ENCODE data around the gene ARIH1.

ARIH1 gene

DNA sequence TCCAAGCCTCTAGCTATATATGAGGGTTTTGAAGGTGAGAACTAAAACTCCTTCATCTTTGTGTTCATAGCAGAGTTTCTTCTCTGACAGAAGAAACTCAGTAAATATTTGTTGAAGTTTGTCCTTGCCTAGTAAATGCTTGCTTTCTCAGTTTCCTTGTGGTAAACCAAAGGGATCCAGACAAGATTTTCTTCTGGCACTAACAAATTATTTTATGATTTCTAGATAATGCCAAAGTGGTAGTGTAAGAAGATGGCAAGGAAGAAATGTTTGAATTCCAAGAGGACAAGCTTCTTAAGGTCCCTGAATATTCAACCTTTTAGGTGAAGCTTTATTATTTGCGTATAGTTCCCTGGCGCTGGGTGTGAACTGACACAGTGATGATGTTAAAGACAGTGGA is 14.4 kb downstream of the ARIH1 start:
- Histone ChIP-seq H3K9me3 (ENCODE audit: control insufficient read depth in 1 of 2, low read length in 2 of 2) (no peaks in the 10 kb centered on the region), H3K36me3 (ENCODE audit: control insufficient read depth in 1 of 2, insufficient read depth in 2 of 2, low read length in 2 of 2) (no peaks in the 10 kb centered on the region), H3K27ac (ENCODE audit: low read length) (no peak overlapping the region), H3K4me1 (ENCODE audit: control insufficient read depth in 1 of 2, insufficient read depth in 2 of 2, low read length in 2 of 2) (peaks cover 16 to 57% of the 10 kb centered on the region in 2 donors), H3K27me3 (ENCODE audit: low read depth, low read length) (no peaks in the 10 kb centered on the region), H3K4me3 (ENCODE audit: low read depth in 1 of 2, low read length in 2 of 2) (no peak overlapping the region)

DNA sequence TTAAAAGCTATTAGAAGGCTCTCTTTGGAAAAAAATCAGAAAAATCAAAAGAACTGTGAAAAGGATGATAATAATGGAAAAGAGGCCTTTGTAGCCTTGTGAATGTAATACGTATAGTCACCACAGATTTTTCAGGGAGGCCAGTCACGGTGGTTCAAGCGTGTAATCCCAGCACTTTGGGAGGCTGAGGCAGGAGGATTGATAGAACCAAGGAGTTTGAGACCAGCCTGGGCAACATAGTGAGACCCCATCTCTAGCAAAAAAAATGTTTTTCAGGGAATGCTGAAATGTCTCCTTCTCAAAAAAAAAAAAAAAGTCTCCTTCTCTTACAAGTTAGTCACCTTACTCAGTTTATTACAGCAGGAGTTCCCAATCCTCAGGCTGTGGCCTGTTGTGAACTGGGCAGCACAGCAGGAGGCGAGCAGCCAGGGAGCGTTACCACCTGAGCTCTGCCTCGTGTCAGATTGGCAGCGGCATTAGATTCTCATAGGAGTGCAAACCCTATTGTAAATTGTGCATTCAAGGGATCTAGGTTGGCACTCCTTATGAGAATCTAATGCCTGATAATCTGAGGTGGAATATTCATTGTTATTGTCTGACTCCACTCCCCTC is 15.9 kb downstream of the ARIH1 start:
- Histone ChIP-seq H3K27ac (ENCODE audit: low read length) (no peak overlapping the region), H3K4me1 (ENCODE audit: control insufficient read depth in 1 of 2, insufficient read depth in 2 of 2, low read length in 2 of 2) (peaks cover 16 to 70% of the 10 kb centered on the region in 2 donors), H3K27me3 (ENCODE audit: low read depth, low read length) (no peaks in the 10 kb centered on the region), H3K4me3 (ENCODE audit: low read depth in 1 of 2, low read length in 2 of 2) (no peak overlapping the region), H3K9me3 (ENCODE audit: control insufficient read depth in 1 of 2, low read length in 2 of 2) (no peaks in the 10 kb centered on the region), H3K36me3 (ENCODE audit: control insufficient read depth in 1 of 2, insufficient read depth in 2 of 2, low read length in 2 of 2) (no peaks in the 10 kb centered on the region)

DNA sequence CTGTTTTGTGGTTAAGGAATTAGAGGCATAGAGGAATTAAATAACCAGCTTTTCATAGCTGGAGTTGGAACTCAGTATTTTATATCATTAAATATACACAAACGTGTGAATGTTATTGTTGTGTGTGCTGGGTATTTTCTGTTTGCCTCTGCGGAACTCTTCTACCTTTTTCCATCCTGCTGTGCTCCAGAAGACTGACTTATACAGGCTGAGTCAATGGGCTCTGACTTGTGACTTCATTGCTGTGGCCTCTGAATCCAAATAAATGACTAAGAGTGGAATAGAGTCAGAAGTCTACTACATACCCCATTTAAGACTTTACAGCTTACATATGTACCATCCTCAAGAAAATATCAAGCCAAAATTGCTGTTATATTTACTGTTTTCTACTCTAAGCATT is 17.6 kb downstream of the ARIH1 start:
- no peaks in the 10 kb centered on the region for H3K27me3 ChIP-seq (ENCODE audit: low read depth, low read length)
- H3K4me1 ChIP-seq (ENCODE audit: control insufficient read depth in 1 of 2, insufficient read depth in 2 of 2, low read length in 2 of 2), result peaks cover 16 to 78% of the 10 kb centered on the region in 2 donors
- H3K27ac ChIP-seq (ENCODE audit: low read length), result no peak overlapping the region
- H3K4me3 ChIP-seq (ENCODE audit: low read depth in 1 of 2, low read length in 2 of 2), result no peak overlapping the region
- H3K36me3 ChIP-seq (ENCODE audit: control insufficient read depth in 1 of 2, insufficient read depth in 2 of 2, low read length in 2 of 2), result no peaks in the 10 kb centered on the region
- no peaks in the 10 kb centered on the region for H3K9me3 ChIP-seq (ENCODE audit: control insufficient read depth in 1 of 2, low read length in 2 of 2)

DNA sequence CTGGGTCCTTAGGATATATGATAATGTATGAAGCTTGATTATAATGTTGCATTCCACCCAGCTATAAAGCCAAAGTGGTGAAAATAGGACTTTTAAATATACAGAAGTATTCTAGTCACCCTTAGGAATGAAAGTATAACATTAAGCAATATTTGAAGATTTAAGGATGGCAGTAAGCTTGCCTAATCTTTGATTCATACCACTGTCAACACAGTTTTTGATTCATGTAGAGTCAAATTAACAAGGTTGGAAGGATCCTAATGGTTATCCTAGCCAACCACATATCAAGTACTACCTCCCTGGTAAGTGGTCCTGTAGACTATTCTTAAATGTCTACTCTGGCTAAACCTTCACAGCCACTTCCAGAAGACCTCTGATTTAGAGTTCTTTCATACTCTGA is 18.6 kb downstream of the ARIH1 start:
- no peaks in the 10 kb centered on the region for H3K9me3 ChIP-seq (ENCODE audit: control insufficient read depth in 1 of 2, low read length in 2 of 2)
- H3K4me3 ChIP-seq (ENCODE audit: low read depth in 1 of 2, low read length in 2 of 2), result no peak overlapping the region
- H3K27me3 ChIP-seq (ENCODE audit: low read depth, low read length), result no peaks in the 10 kb centered on the region
- no peak overlapping the region for H3K27ac ChIP-seq (ENCODE audit: low read length)
- H3K4me1 ChIP-seq (ENCODE audit: control insufficient read depth in 1 of 2, insufficient read depth in 2 of 2, low read length in 2 of 2), result peaks cover 11 to 72% of the 10 kb centered on the region in 2 donors
- H3K36me3 ChIP-seq (ENCODE audit: control insufficient read depth in 1 of 2, insufficient read depth in 2 of 2, low read length in 2 of 2), result no peaks in the 10 kb centered on the region

DNA sequence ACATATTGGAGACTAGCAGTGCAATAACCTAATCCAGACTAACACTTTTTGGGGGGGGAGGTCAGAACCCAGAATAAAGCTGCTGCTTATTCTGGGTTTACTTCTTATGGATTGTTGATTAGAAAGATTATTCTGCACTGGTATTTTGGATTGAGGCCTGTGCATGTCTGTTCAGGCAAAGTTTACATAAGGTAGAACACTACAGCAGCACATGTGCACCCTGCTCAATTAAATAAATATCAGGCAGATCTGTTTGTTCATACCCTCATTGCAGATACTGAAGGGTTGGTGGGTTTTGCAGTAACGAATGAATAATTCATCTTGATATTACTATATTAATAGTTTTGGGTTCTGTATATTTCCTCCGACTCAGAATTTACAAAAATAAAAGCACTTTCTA is 19.1 kb downstream of the ARIH1 start:
- Histone ChIP-seq H3K27me3 (ENCODE audit: low read depth, low read length) (no peaks in the 10 kb centered on the region), H3K36me3 (ENCODE audit: control insufficient read depth in 1 of 2, insufficient read depth in 2 of 2, low read length in 2 of 2) (no peaks in the 10 kb centered on the region), H3K27ac (ENCODE audit: low read length) (no peak overlapping the region), H3K4me1 (ENCODE audit: control insufficient read depth in 1 of 2, insufficient read depth in 2 of 2, low read length in 2 of 2) (peaks cover 11 to 70% of the 10 kb centered on the region in 2 donors), H3K4me3 (ENCODE audit: low read depth in 1 of 2, low read length in 2 of 2) (no peak overlapping the region), H3K9me3 (ENCODE audit: control insufficient read depth in 1 of 2, low read length in 2 of 2) (no peaks in the 10 kb centered on the region)

DNA sequence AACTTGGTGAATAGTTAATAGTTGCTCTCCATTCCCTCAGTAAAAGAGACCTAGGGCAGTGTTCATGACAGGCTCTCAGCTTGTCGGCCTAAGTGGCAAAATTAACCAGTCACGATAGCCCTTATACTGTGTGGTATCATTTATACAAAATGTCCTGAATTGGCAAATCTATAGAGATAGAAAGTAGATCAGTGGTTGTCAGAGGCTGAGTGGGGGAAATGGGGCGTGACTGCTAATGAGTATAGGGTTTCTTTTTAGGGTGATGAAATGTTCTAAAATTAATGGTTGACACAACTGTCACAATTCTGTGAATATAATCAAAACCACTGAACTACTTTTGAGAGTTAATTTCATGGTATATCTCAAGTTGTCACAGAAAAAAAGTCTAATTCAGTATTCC is 20.9 kb downstream of the ARIH1 start:
- no peaks in the 10 kb centered on the region for H3K9me3 ChIP-seq (ENCODE audit: control insufficient read depth in 1 of 2, low read length in 2 of 2)
- H3K4me3 ChIP-seq (ENCODE audit: low read depth in 1 of 2, low read length in 2 of 2), result no peak overlapping the region
- peaks cover 0 to 6% of the 10 kb centered on the region in 2 donors for H3K36me3 ChIP-seq (ENCODE audit: control insufficient read depth in 1 of 2, insufficient read depth in 2 of 2, low read length in 2 of 2)
- peaks cover 11 to 56% of the 10 kb centered on the region in 2 donors for H3K4me1 ChIP-seq (ENCODE audit: control insufficient read depth in 1 of 2, insufficient read depth in 2 of 2, low read length in 2 of 2)
- H3K27ac ChIP-seq (ENCODE audit: low read length), result no peak overlapping the region
- no peaks in the 10 kb centered on the region for H3K27me3 ChIP-seq (ENCODE audit: low read depth, low read length)

DNA sequence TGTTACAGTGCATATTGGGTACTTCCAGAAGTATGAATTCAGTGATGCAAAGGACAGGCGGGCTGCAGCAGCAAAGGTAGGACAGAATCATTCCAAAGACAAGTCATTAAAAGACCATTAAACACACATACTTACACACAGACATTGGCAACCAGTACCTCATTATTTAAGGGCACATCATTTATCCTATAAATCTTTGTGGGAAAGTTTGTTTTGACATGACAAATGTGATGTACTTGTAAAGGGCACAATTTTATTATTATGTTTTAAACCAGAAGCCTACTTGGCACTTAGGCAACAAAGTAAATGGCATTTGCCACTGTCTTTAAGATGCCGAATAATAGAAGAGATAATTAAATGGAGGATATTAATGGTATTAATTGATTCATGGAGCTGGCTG is 22.7 kb downstream of the ARIH1 start:
- H3K9me3 ChIP-seq (ENCODE audit: control insufficient read depth in 1 of 2, low read length in 2 of 2), result no peaks in the 10 kb centered on the region
- no peaks in the 10 kb centered on the region for H3K27me3 ChIP-seq (ENCODE audit: low read depth, low read length)
- H3K36me3 ChIP-seq (ENCODE audit: control insufficient read depth in 1 of 2, insufficient read depth in 2 of 2, low read length in 2 of 2), result peaks cover 0 to 6% of the 10 kb centered on the region in 2 donors
- H3K27ac ChIP-seq (ENCODE audit: low read length), result no peak overlapping the region
- peaks cover 7 to 48% of the 10 kb centered on the region in 2 donors for H3K4me1 ChIP-seq (ENCODE audit: control insufficient read depth in 1 of 2, insufficient read depth in 2 of 2, low read length in 2 of 2)
- no peak overlapping the region for H3K4me3 ChIP-seq (ENCODE audit: low read depth in 1 of 2, low read length in 2 of 2)

DNA sequence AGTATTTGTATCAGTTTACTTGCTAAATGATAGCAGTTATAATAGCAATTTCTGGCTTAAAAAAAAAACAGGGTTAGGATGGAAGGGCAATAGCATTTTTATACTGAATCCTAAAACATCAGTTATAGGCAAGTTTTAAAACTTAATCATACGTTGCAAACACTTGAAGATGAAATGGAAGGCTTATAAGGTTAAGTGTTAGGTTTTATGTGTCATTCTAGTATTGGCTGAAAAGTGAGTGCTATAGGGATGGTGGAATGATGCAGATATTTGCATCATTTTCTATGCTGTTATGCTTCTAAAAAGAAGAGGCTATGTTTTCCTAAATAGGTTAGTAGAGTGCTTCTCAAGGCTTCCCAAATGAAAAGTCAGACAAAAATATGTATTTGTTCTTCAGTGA is 23.3 kb downstream of the ARIH1 start:
- Histone ChIP-seq H3K27ac (ENCODE audit: low read length) (no peak overlapping the region), H3K4me1 (ENCODE audit: control insufficient read depth in 1 of 2, insufficient read depth in 2 of 2, low read length in 2 of 2) (peaks cover 5 to 47% of the 10 kb centered on the region in 2 donors), H3K9me3 (ENCODE audit: control insufficient read depth in 1 of 2, low read length in 2 of 2) (no peaks in the 10 kb centered on the region)

DNA sequence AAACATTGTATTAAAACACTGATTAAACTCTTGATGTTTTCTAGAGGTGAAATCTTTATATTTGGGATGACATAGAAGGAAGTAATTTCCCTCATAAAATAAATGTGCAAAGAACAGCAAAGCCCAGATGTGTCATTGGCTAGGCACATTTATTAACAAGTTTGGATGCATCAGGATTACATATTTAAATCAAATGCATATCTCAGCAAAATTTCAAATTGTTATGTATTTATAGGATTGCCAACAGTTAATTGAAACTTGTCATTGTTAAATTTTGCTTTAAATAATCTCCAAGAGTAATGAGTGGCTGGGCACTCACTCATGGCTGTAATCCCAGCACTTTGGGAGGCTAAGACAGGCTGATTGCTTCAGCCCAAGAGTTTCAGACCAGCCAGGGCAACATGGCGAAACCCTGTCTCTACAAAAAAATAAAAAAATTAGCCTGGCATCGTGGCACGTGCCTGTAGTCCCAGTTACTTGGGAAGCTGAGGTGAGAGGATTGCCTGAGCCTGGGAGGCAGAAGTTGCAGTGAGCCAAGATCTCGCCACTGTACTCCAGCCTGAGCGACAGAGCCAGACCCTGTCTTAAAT is 28.2 kb downstream of the ARIH1 start:
- Histone ChIP-seq H3K9me3 (ENCODE audit: control insufficient read depth in 1 of 2, low read length in 2 of 2) (no peaks in the 10 kb centered on the region), H3K27me3 (ENCODE audit: low read depth, low read length) (no peaks in the 10 kb centered on the region), H3K27ac (ENCODE audit: low read length) (no peak overlapping the region), H3K36me3 (ENCODE audit: control insufficient read depth in 1 of 2, insufficient read depth in 2 of 2, low read length in 2 of 2) (peaks cover 0 to 6% of the 10 kb centered on the region in 2 donors), H3K4me3 (ENCODE audit: low read depth in 1 of 2, low read length in 2 of 2) (no peak overlapping the region), H3K4me1 (ENCODE audit: control insufficient read depth in 1 of 2, insufficient read depth in 2 of 2, low read length in 2 of 2) (peaks cover 0 to 7% of the 10 kb centered on the region in 2 donors)

More for the DNA sequence above, 23.3 kb downstream of the ARIH1 start:
- Histone ChIP-seq H3K36me3 (ENCODE audit: control insufficient read depth in 1 of 2, insufficient read depth in 2 of 2, low read length in 2 of 2) (peaks cover 0 to 6% of the 10 kb centered on the region in 2 donors), H3K4me3 (ENCODE audit: low read depth in 1 of 2, low read length in 2 of 2) (no peak overlapping the region), H3K27me3 (ENCODE audit: low read depth, low read length) (no peaks in the 10 kb centered on the region)

DNA sequence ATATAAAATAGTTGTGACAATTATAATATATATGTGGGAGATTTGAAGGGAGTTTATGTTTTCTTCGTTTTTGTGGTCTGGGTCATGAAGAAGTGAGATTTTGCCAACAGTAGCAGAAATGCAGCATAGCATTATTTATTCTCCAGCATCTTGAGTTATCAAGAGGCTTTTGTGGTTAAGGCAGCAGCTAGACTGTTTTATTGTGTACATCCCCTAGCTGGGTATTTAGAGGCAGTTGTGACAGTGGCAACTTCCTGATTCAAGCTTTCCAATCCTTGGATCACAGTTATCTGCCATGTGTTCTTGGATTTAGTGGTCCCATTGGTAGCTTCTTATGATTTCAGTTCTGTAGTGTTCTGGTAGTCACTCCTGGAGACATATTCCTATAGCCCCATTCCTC is 29.0 kb downstream of the ARIH1 start:
- Histone ChIP-seq H3K27ac (ENCODE audit: low read length) (no peak overlapping the region), H3K27me3 (ENCODE audit: low read depth, low read length) (no peaks in the 10 kb centered on the region), H3K9me3 (ENCODE audit: control insufficient read depth in 1 of 2, low read length in 2 of 2) (no peaks in the 10 kb centered on the region), H3K4me1 (ENCODE audit: control insufficient read depth in 1 of 2, insufficient read depth in 2 of 2, low read length in 2 of 2) (peaks cover 0 to 7% of the 10 kb centered on the region in 2 donors), H3K4me3 (ENCODE audit: low read depth in 1 of 2, low read length in 2 of 2) (no peak overlapping the region), H3K36me3 (ENCODE audit: control insufficient read depth in 1 of 2, insufficient read depth in 2 of 2, low read length in 2 of 2) (peaks cover 0 to 6% of the 10 kb centered on the region in 2 donors)

DNA sequence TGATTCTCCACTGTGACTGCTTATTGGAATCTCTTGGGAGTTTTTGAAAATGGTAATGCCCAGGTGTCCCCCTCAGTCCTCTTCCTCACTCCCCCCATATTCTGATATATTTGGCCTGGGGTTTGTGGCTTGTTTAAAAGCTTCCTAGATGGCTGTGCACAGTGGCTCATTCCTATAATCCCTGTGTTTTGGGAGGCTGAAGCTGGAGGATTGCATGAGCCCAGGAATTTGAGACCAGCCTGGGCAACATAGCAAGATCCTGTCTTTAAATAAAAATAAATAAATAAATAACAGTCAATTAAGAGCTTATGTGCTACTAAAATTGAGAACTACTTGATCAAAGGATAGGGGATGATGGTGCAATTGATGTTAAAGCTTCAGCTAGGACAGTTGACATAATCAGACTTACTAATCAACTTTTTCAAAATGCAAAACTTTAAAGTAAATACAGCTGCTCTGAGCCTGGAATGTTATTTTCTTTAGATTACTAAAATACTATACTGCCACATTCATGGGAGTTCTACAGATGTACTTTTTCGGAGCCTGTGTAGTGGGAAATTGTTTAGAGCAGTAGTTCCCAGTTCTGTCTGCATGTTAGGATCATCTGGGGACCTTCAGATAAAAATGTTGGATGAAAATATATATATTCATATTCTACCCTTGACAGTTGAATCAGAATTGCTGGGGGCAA is 33.4 kb downstream of the ARIH1 start:
- H3K27ac ChIP-seq (ENCODE audit: low read length), result no peak overlapping the region
- H3K4me3 ChIP-seq (ENCODE audit: low read depth in 1 of 2, low read length in 2 of 2), result no peak overlapping the region

More for the DNA sequence above, 33.4 kb downstream of the ARIH1 start:
- Histone ChIP-seq H3K27me3 (ENCODE audit: low read depth, low read length) (no peaks in the 10 kb centered on the region), H3K4me1 (ENCODE audit: control insufficient read depth in 1 of 2, insufficient read depth in 2 of 2, low read length in 2 of 2) (peaks cover 0 to under 1% of the 10 kb centered on the region in 2 donors), H3K36me3 (ENCODE audit: control insufficient read depth in 1 of 2, insufficient read depth in 2 of 2, low read length in 2 of 2) (no peaks in the 10 kb centered on the region), H3K9me3 (ENCODE audit: control insufficient read depth in 1 of 2, low read length in 2 of 2) (no peaks in the 10 kb centered on the region)

Data from muscle layer of duodenum (tissue), 2 donors.